RKO (cell line): ENCODE measurements around the gene UQCC3.
"Not testable (repeated sequence)": the region's sequence is repeated elsewhere in the genome, so short reads cannot be mapped to it uniquely, and the experiment has no call there.

ENCODE experiments used
- DNase-seq: peaks from one replicate; pipeline ENCODE4 v3.0.0-alpha.2; 2016; ENCODE audit warnings: low spot score

UQCC3 gene

DNA sequence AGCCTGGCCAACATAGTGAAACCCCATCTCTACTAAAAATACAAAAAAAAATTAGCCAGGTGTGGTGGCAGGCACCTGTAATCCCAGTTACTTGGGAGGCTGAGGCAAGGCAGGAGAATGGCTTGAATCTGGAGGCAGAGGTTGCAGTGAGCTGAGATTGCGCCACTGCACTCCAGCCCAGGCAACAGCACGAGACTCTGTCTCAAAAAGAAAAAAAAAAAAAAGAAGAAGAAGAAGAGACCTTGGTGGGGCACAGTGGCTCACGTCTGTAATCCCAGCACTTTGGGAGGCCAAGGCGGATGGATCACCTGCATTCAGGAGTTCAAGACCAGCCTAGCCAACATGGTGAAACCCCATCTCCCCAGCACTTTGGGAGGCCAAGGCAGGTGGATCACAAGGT, 32.4 kb downstream of the UQCC3 start:
- not testable (repeated sequence) for DNase-seq

DNA sequence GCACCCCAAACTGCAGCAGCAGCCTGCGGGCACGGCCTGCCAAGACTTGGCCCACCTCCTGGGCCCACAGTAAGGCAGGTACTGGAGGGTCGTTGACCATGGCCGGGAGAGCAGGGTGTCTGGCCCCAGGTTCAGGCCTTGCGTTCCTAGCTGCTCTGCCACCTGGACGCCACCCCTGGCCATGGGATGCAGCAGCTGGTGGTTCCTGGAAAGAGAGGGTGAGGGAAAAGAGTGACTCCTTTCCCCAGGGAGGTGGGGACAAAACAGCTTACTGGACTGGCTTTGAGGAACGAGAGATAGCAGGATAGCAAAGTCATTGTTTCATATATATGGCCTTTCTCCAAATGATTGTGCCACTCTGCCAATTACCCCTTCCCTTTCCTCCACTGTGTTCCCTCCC, 33.9 kb downstream of the UQCC3 start:
- DNase-seq, result peak; percentile 45

DNA sequence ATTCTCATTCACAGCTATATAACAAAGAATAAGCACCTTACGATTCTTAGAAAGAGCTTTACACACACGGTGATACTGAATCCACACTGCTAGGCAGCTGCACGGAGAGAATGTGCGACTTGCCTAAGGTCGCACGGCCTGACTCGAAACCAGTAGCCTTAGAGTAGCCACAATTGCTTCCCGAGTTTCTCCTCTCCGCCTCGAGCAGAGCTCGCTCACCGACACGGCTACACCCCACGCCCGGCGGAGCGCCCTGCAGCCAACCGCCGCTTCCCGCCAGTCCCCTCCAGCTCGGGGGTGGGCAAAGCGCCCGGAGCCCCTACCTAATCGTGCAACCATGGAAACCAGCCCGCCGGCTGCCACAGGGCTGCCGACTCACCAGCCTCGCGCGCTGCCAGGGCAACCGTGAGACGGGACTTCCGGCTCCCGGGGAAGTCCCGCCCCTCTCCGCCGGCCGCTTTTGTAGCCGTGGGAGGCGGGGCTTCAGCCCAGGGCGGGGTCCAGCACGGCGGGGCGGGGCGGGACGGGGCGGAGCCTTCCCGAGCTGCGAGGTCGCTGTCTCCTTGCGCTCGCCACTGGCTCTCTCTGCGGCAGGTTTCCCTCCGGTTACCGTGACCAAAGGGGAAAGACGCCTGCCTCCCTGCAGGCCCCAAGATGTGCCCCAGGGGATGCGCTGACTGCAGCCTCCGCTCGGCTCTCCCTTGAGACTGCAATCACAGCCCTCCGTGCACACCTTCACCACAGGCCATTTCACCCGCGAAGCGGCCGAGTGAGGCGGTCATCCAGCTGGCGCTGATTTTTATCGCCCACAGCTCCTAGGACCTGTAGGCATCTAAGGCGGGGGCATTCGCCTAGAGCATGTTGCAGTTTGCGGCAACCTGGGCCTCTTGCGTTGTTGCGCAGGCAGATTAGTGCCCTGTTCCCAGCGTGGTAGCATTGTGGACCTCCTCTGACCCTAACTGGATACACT, 34.7 kb downstream of the UQCC3 start:
- peak; percentile 95 for DNase-seq

DNA sequence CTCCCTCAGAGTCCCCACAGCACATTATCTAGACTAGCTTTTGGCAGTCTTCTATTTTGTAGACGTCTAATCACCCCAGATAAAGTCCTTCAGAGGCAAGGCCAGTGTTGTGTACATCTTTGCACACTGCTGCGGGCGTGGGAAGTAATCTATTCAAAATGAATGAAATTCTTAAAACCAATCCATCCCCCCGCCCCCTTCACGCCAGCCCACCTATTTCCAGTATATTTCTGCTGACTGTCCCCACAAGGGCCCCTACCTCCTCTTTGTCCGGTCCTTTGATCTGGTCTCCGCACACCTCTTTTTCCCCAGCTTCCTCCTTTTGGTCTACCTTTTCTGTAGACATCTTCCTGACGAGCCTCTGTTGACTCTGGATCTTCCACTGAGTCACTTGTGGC, 35.4 kb downstream of the UQCC3 start:
- DNase-seq, result no peak

DNA sequence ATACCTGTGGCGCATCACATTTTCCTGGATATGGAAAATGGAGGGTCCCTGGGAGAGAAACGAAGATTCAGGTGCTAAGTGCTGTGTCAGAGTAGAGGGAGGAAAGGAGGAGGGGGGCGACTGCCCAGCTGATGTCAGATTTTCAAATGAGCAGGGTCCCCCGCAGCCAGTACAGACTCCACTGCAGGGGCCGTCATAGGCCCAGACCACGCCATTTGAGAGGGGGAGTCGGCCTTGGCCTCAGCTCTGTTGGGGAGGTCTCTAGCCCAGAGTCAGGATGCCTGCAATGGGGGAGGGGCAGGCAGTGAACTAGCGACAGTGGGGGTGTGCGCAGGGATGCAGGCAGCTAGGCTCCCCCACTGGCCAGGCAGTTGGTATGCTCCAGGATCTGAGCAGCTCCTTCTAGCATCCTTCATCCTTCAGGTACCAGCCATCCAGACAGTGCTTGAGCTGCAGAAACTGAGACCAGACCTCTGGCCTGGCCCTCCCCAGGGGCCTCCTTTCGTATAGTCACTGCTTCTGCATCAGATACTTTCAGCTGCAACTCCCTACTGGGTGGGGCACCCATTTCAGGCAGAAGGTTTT, 35.9 kb downstream of the UQCC3 start, which contains the start of the genes BSCL2 and GNG3:
Gene BSCL2, minus strand, starts transcription at position 148 of the 585 bp plus-strand sequence. CDS start 229 bp downstream, outside the sequence.
Gene GNG3, plus strand, starts transcription at position 400 of the 585 bp plus-strand sequence. CDS start 620 bp downstream, outside the sequence.
- no peak for DNase-seq

DNA sequence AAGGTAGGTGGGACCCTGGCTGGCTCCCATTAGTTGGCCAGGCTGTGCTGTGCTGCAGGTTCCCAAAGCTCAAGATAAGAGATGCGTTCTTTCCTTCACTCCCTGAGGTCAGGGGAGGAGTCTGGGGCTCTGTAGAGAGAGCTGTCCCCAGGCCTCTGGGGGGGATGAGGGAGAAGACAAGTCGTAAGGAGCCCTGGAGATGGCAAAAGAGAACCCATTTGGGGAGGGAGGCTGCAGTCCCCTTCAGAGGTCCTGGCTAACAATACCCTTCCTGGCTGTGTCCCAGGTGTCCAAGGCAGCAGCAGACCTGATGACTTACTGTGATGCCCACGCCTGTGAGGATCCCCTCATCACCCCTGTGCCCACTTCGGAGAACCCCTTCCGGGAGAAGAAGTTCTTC, 36.9 kb downstream of the UQCC3 start:
- no peak for DNase-seq

DNA sequence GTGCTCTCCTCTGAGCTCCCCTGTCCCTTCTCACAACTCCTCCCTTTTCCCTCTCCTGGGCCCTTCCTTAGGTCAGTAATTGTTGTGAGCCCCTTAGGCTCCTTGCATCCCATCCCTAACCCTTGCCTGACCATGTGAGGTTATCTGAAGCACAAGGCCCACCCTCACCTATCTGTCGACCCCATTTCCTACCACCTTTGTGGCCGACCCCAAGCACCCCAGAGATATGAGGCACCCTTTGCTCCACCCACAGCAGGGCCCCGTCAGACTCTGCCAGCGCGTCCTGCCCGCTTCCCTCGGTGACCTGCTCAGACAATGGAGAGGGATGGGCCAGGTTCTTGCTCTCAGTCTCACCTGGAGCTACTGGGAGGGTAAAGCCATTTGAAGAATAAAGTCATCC, 37.3 kb downstream of the UQCC3 start:
- DNase-seq, result no peak

DNA sequence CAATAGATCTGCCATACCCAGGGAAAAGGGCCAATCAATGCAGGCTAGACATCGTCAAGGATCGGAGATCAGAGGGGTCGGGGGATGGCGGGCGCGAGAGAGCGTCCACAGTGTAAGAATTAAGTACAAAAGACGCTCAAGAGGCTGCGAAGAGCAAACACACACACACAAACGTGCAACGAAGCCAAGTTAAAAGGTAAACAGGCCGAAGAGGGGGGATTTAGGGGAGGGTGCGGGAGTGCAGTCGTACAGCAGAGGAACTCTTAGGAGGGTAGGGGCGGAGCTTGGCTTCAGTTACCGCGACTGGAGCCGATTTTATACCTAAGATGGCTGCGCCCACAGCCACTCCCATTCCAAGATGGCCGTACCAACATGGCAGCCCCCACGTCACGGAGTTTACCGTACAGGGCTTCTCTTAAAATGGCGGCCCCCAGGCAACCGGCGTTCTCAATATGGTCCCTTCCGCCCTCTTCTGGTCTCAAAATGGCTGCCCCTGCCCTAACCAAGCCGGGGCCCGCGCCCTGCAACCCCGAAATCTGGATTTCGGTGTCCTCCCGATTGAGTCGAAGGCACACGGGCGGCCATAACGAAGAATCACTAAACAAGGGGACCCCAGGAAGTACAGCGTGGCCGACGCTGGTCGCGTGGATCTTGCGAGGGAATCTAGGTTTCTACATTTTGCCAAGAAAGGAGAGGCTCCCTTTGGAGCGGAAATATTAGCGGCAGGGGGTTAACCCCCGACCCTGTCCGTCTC, 38.0 kb downstream of the UQCC3 start:
- DNase-seq, result peak; percentile 88

DNA sequence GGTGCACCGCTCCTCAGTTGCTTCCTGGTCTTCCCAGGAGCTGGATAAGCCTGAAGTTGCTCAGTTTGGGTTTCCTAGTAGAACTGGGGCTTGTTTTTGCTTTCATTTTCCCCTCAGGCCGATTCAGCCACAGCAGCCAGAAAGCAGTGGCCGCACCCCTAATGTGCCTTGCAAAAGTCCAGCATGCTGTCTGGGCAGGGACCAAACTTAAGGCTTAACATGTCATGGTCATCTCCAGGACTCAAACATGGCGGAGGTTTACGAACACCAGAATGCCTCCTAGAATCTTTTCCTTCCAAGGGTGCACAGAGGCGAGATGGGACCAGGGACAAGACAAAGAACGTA, 38.5 kb downstream of the UQCC3 start:
- no peak for DNase-seq

DNA sequence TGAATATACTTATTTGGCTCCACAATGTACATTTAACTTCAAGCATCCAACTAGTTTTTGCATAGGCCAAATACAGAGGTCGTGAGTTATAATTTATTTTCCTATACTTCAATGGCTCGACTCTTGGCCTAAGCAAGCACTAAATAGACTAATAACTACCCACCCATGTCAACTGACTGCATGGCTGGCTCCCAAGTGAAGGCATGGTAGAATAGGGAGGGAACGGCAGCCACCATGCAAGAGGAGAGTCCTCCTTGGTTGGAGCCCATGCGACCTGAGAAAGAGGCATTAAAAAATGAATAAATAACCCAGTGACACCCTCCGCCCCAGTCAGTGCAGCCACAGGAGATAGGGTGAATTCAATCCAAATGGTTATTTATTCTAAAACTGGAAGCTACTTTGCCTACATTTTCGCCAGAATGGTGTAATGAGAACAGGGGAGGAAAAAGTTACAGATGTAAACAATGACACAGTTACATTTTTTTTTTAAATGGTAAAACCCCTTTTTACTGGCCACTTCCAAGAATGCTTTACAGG, 40.9 kb downstream of the UQCC3 start:
- DNase-seq, result no peak

DNA sequence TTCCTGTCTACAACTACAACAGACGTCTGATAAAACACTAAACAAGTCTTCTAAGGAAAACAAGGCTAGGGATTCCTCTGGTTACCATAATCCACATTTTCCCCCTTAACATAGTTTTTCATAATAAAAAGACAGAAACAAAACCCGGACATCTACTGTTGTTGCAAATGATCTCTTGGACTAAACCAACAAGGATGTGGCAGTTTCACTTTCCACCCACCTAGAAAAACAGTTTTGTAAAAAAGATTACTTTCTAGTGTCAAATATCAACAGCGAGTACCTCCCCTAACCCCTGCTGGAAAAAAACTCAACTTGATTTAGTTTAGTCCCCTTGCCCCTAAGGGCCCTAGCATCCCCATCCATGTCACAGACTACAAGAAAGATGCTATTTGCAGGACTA, 41.4 kb downstream of the UQCC3 start:
- no peak for DNase-seq

DNA sequence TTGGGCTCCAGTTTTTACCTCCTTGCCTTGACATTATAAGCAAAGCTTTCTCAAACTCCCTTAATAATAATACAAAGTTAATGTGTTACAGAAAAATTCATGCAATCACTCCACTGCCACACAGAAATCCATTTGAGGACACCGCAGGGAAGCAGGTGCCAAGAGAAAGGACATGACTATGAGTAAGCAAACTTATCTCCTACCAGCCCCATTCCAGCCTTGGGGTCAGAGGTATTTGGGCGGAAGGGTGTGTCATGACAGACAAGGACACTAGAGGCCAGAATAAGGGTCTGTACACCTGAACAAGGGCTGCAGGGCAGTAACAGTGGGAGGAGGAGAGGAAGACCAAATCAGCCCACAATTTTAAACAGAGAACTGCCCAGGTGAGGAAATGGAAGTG, 41.9 kb downstream of the UQCC3 start:
- no peak for DNase-seq

DNA sequence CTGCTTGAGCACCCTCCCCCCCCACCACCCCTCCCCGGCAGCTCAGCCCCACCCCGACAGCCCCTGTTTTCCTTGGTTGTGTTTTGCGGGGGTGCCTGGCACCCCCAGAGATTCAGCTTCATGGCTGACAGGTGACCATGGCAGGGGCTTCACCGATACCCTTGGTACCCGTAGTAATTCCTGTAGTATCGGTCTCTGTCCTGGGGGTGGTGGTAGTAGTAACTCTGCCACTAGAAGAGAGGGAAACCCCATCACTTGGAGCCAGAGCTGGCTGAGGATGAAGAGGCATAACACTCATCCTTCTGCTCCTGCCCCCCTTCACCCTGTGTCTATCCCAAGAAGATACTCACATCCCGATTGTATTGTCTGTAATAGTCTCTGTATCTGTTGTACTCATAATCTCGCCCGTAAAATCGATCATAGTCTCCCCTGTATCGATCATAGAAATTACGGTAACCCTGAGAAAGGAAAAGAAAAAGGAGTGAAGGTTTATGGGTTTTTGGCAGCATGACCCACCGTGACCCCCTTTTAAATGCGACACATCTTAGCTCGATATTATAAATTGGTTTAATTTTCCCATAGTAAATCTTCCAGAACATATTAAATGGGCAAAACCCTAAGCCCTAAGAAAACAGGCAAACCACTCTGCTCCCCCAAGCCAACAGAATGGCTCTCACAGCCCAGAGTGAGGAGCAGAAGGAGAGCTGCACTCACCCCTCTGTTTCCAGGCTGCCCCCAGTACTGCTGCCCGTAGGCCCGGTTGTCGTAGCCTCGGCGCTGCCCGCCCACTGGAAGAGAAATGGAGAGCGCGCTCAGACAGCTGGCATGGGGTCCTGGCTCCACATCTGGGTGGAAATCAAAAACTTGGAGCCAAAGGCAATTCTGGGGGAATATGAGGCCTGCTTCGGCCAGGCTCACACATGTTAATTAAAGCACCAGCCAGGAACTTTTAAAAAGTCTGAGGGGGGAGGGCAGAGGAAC, 44.0 kb downstream of the UQCC3 start:
- DNase-seq, result no peak

DNA sequence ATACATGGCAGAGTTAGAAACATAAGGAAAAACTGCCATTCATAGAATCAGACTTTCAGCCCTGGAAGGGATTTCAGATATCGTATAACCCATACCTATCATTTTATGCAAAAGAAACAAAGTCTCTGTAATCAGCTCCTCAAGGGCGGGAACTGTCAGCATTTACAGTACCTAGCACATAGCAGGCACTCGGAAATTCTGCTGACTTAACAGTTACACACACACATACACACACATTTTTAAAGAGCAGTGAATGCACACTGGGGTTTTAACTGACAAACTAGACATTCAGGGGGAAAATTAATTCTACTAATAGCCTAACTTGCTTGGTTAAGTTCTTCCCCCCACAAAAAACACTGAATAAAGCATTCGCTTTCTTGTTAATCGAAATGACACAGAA, 44.7 kb downstream of the UQCC3 start:
- no peak for DNase-seq

DNA sequence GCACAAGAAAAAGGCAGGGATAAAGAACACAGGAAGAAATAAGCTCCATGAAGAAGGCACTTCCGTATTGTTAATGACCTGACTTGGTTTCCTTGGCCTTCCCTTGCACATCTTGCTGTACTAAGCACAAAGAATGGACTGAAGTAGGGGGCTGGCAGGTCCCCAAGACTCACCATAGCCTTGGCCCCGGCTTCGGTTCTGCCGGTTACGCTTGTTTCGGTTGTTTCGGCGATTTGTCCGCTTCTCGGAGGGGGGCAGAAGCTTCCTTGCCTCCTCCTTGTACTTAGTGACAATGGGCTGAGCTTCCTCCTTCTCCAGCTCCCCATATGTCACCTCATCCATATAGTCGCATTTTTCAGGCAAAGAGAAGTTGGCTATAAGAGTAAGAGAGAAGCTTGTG, 45.3 kb downstream of the UQCC3 start:
- DNase-seq, result no peak

DNA sequence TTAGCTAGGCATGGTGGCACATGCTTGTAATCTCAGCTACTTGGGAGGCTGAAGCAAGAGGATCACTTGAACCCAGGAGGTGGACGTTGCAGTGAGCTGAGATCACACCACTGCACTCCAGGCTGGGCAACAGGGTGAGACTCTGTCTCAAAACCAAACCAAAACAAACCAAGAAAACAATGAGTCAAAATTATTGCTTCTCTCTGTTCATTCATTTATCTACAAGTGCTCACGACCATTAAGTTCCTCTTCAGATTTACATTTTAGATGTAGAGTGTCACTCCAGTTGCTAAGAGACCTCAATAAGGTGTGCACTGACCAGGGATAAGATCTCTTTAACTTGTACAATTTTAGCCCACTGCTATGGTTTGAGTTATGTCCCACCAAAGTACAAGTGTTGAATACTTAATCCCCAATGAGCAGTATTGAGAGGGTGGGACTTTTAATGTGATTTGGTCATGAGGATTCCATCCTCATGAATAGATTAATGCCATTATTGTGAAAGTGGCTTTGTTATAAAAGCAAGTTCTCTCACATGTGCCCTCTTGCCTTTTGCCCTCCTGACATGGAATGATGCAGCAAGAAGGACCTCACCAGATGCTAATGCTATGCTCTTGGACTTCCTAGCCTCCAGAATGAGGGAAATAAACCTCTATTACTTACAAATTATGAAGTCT, 48.0 kb downstream of the UQCC3 start:
- DNase-seq, result no peak

DNA sequence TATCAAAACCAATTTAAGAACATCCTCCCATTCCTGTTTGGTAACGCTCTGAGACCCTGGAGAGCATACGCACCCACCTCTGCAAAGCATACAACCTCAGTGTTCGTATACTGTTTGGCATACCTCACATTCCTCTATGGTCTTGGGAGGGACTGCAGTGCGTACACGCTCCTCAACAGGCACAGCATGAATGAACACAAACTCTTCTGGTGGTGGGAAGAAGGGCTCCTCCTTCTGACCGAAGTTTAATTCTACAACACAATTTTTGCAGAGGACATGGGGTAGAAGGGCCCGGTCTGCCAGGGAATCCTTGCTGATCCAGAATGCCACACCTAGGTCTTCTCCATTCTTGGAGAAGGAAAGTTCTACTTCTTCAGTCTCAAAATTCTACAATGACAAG, 50.5 kb downstream of the UQCC3 start:
- DNase-seq, result no peak
